GM19035 (cell line): Measurements from ENCODE around the gene XRCC4.

Experiments
- ATAC-seq: cut with Tn5 transposase; IDR thresholded peaks from one replicate; pipeline ENCODE4 v1.9.1; 2021; ENCODE audit not compliant: unreplicated experiment

The XRCC4 gene

GRCh38 chr5:83172011-83172410 is 94.7 kb downstream of the XRCC4 start:
- no peak for ATAC-seq

DNA sequence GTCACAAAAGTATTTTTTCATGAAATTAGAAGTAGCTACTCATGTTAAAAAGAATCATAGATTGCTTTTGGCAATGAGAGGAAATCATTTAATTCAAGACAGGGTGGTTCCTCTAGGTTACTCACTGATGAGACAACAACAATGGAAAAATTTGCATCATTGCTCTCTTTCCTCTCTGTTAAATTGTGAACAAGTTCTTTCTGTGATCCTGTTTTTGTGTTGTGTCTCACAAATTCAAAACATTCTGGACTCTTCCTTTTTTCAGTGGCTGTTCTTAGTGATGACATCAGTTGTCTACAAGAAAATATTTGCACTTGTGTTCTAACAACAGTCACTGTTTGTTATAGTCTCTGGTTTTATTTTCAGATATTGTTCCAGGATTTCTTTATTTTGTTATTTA is 95.3 kb downstream of the XRCC4 start:
- no peak for ATAC-seq

GRCh38 chr5:83173826-83174225 is 96.5 kb downstream of the XRCC4 start:
- no peak for ATAC-seq

DNA sequence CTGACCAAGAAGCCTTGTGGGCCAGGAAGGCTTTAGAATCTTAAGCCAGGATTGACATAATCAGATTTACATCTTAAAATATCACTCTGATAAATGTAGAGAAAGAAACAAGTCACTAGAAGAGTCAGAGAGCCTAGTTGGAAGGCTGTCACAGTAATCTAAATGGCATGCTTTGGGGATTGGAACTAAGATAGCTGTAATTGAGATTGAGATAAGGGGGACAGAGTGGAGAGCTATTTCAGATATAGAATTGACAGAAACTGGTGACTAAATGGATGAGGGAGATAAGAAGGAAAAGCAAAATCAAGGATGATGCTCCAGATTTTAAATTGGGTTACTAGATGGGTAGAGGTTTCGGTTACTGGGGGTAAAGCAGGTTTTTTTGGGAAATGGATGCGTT is 100.5 kb downstream of the XRCC4 start:
- no peak for ATAC-seq

- no peak for ATAC-seq
Observed at GRCh38 chr5:83179966-83180365, 102.6 kb downstream of the XRCC4 start.

GRCh38 chr5:83184534-83184933 is 107.2 kb downstream of the XRCC4 start:
- no peak for ATAC-seq

DNA sequence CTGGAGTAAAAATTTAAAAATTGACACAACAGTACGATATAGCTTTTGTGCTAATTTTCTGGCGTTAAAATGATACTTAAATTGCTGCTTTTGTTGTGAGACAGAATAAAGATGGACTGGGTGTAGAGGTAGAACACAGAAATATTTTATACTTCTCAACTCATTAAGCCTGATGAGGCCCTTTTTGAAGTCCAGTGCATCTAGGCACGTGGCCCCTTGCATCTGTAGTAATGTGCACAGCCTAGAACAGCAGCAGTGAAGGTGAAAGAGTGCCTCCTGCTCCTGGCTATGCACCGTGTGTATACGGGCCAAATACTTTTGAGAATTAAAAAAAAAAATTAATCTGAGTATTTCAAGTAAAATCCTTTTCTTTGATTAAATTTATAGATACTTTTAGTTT is 115.6 kb downstream of the XRCC4 start:
- ATAC-seq, result no peak

- ATAC-seq, result no peak
Observed at GRCh38 chr5:83197326-83197967, 120.1 kb downstream of the XRCC4 start.

GRCh38 chr5:83199126-83199525 is 121.8 kb downstream of the XRCC4 start:
- no peak for ATAC-seq

GRCh38 chr5:83204651-83205050 is 127.3 kb downstream of the XRCC4 start:
- no peak for ATAC-seq

DNA sequence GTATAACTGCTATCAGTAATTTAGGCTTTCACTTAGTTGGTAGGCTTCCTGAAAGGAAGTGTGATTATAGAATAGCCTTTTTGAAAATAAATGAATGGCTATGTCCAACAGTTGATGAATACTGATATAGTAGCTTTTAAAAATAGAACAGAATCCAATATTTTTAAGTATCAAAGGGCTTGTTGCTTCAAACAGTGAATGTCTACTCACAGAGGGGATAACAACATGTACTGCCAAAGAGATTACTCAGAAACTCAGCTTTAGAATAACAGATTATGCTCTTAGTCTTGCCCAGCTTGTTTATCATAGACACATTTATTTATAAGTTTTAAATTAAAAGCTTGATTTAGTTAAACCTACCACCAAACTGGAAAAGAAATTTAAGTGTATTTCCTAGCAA is 132.6 kb downstream of the XRCC4 start:
- ATAC-seq, result no peak

DNA sequence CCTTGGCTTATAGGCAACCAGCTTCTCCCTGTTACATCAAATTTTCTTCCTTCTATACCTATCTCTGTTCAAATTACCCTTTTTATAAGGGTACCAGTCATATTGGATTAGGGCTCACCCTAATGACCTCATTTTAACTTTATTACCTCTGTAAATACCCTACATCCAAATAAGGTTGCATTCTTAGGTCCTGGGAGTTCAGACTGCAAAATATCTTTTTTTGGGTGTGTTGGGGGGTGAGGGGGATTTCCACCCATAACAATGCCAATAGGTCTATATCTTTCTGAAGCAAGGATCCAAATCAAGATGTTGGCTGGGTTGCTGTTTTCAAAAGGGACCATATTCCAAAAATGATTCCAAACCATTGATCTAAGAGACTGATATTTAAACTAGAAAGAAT is 141.7 kb downstream of the XRCC4 start:
- ATAC-seq, result no peak

- ATAC-seq, result no peak
Observed at GRCh38 chr5:83219495-83219894, 142.1 kb downstream of the XRCC4 start.

- no peak for ATAC-seq
Observed at GRCh38 chr5:83220331-83220730, 143.0 kb downstream of the XRCC4 start.

DNA sequence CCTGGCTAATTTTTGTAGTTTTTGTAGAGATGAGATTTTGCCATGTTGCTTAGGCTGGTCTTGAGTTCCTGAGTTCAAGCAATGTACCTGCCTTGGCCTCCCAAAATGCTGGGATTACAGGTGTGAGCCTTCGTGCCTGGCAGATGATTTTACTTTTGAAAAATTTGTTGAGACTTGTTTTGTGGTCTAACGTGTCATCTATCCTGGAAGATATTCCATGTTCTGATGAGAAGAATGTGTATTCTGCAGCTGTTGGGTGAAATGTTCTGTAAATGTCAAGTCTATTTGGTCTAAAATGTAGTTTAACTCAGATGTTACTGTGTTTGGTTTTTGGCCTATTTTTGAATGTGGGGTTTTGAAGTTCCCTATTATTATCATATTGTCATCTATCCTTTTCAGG is 145.6 kb downstream of the XRCC4 start:
- ATAC-seq, result no peak

DNA sequence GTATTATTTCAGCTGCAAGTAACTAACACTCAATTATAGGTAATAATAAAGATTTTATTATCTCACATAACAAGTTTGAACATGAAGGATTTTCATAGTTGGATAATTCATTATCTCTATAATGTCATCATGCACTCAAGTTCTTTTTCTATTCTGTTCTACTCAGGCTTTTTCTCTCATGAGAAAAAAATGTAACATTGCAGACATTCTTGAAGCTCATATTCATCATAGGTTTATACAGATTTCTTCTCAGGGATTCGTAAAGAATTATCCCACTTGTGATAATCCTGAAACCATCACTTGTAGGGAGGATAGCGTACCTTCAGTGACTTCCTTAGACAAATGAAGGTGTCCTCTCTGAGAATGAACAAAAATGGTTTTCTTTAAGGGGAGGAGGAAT is 150.3 kb downstream of the XRCC4 start:
- no peak for ATAC-seq

- ATAC-seq, result no peak
Observed at GRCh38 chr5:83230511-83230910, 153.2 kb downstream of the XRCC4 start.

DNA sequence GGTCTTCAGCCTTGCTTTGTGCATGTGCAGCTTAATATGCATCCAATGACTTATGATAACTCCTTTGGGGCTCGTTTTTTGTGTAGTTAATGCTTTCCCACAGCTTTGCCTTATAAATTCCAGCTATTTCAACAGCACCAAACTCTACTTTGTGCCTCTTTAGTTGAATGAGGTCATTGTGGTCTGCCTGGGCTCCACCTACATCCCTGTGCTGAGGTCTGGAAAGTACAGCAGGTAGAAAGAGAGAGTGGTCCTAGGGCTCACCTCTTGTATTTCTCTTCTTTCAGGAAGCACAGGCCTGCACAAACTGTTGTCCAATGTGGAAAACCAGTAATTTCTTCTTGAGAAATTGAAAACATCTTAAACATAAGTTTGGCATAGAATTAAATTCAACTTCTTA is 167.2 kb downstream of the XRCC4 start:
- no peak for ATAC-seq

DNA sequence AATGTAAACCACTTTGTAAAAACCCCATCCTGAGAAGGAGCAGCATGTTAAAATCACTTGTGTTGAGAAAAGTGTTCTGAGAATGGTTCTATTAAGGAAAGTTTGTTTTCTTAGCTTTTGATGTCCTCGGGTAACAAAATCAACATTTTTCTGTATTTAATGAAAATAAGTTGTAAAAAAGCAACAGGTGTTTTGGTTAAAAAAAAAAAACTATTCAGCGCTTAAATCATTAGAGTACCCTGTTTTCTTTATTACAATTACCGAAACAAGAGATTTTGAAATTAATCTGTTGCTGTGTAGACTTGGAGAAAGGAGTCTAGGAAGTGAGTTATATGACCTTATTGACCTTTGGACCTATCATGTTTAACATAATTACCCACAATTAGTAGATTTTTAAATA is 167.7 kb downstream of the XRCC4 start:
- no peak for ATAC-seq

DNA sequence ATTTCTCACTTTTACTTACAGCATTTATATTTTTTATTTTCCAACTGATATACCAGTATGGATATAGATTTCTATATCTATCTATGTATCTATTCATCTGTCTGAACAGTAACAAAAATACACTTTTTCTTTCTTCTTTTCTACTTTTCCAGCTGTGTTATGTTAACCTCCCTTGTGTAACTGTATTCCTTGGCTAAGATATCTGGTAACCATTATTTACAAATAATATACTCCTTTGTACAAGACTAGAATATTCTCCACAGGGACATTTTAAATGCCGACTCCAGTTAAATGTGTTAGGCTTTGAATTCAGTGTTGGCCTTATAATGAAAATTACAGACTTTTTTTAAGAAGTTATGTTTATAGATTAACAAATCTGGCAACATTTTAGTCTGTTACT is 168.7 kb downstream of the XRCC4 start:
- ATAC-seq, result no peak

DNA sequence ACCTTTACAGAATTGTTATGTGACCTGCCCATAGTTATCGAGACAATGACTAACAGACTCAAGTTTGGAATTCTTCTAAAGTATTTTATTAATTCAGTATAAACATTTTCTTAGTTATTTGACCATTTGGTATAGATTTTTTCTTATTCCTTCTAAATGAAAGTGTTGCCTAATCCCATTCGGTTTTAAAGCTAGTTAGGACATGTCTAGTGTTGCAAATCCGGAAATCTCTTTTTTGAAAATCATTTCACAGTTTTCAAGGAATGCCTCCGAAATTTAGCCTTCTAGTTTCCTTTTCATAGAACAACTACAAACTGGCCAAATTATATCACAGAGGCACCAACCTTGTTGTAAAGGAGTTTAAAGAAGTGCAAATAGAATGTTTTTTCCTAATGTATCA is 171.8 kb downstream of the XRCC4 start:
- no peak for ATAC-seq

- ATAC-seq, result no peak
Observed at GRCh38 chr5:83251849-83252248, 174.5 kb downstream of the XRCC4 start.

DNA sequence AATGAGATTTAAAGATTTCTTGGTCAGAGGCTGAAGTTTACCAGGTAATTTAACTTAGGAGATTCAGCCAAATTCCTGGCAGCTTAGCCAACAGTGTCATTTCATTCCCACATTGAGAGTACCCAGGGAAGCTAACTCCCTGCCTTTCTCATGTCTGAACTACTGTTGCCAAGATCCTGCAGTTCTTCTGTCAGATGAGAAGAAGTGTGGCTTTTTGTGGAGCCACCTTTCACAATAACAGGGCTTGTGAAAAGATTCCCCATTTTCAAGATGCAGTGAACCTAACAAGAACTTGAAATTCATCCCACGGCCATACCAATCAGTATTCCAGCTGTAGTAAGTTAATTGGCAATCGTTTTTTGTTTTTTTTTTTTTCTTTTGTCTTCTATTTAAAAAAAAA is 176.4 kb downstream of the XRCC4 start:
- no peak for ATAC-seq

GRCh38 chr5:83255268-83255667 is 177.9 kb downstream of the XRCC4 start:
- ATAC-seq, result no peak
